ENCODE measurements around the gene ATG10. TPM values are rescaled to one million over a fixed set of nuclear protein-coding genes. Genes with fewer than 3 reads are reported as not detected.

ATG10 gene
- total RNA-seq (10 to 100 TPM; 10.7 to 11.8 TPM), polyA plus RNA-seq (ENCODE audit: insufficient read length in 2 of 2) (1 to 10 TPM; 6.8 to 7.9 TPM)
- long read RNA-seq, donor 1, partial matches to known transcripts = 3,445 of 3,580 reads
- long read RNA-seq, donor 1, other reads (novel, unspliced or antisense) = 132 of 3,580 reads
- long read RNA-seq, donor 2, partial matches to known transcripts = 1,820 of 1,908 reads
- long read RNA-seq, donor 2, other reads (novel, unspliced or antisense) = 88 of 1,908 reads
- long read RNA-seq, donor 3, partial matches to known transcripts = 1,312 of 2,174 reads
- long read RNA-seq, donor 3, other reads (novel, unspliced or antisense) = 860 of 2,174 reads
- long read RNA-seq, donor 4, transcript ATG10-201 (8 exons, 3,033 nt) = major isoform, 5 of 19,071 reads
- long read RNA-seq, donor 4, partial matches to known transcripts = 18,200 of 19,071 reads
- long read RNA-seq, donor 4, other reads (novel, unspliced or antisense) = 866 of 19,071 reads

GRCh38 chr5:81971712-81972491 lies at the start of gene ATG10:
Gene ATG10 (plus strand): TSS chr5:81972023. CDS start chr5:81987571, 15,548 bp downstream.
- Histone ChIP-seq H3K9me3 (ENCODE audit: control insufficient read depth, insufficient read depth, low read length) (no peaks in the 10 kb centered on the region), H3K36me3 (ENCODE audit: control insufficient read depth, insufficient read depth, low read length) (no peaks in the 10 kb centered on the region), H3K27ac (ENCODE audit: low read depth, low read length) (peak within 1 kb of the TSS; percentile 98), H3K4me1 (ENCODE audit: control insufficient read depth, insufficient read depth, low read length) (peaks cover 6% of the 10 kb centered on the region), H3K27me3 (ENCODE audit: control insufficient read depth, insufficient read depth, low read length) (no peaks in the 10 kb centered on the region), H3K4me3 (ENCODE audit: low read depth, low read length) (peak within 1 kb of the TSS; percentile 87)
- peak; percentile 84 to 98 (median 90) for DNase-seq (ENCODE audit: low read depth in 4 of 6, low spot score in 6 of 6)
- WGBS (ENCODE audit: insufficient coverage) = under 1% methylated on average over 65 of the region's 77 CpGs

- peaks cover 3% of the 10 kb centered on the region for H3K4me1 ChIP-seq (ENCODE audit: control insufficient read depth, insufficient read depth, low read length)
- H3K27me3 ChIP-seq (ENCODE audit: control insufficient read depth, insufficient read depth, low read length) = peaks cover 3% of the 10 kb centered on the region
- DNase-seq (ENCODE audit: low read depth in 4 of 6, low spot score in 6 of 6) = peak in 1 of 6 donors; percentile 7
- H3K4me3 ChIP-seq (ENCODE audit: low read depth, low read length) = no peak overlapping the region
- H3K36me3 ChIP-seq (ENCODE audit: control insufficient read depth, insufficient read depth, low read length) = no peaks in the 10 kb centered on the region
- H3K9me3 ChIP-seq (ENCODE audit: control insufficient read depth, insufficient read depth, low read length) = peaks cover 2% of the 10 kb centered on the region
- H3K27ac ChIP-seq (ENCODE audit: low read depth, low read length) = no peak overlapping the region
- 100% methylated on average over 3 of the region's 4 CpGs for WGBS (ENCODE audit: insufficient coverage)
Observed at GRCh38 chr5:81922854-81923279, 49.0 kb upstream of the ATG10 start.

- Histone ChIP-seq H3K27ac (ENCODE audit: low read depth, low read length) (no peak overlapping the region), H3K4me1 (ENCODE audit: control insufficient read depth, insufficient read depth, low read length) (peaks cover 3% of the 10 kb centered on the region), H3K4me3 (ENCODE audit: low read depth, low read length) (no peak overlapping the region), H3K9me3 (ENCODE audit: control insufficient read depth, insufficient read depth, low read length) (peaks cover 2% of the 10 kb centered on the region), H3K36me3 (ENCODE audit: control insufficient read depth, insufficient read depth, low read length) (no peaks in the 10 kb centered on the region), H3K27me3 (ENCODE audit: control insufficient read depth, insufficient read depth, low read length) (peaks cover 3% of the 10 kb centered on the region)
- 40% methylated on average over 4 of the region's 4 CpGs for WGBS (ENCODE audit: insufficient coverage)
- peak; percentile 17 to 91 (median 27) for DNase-seq (ENCODE audit: low read depth in 4 of 6, low spot score in 6 of 6)
Observed at GRCh38 chr5:81924442-81924841, 47.4 kb upstream of the ATG10 start.

GRCh38 chr5:81925009-81925408 lies 46.8 kb upstream of the ATG10 start:
- H3K4me3 ChIP-seq (ENCODE audit: low read depth, low read length) = no peak overlapping the region
- peaks cover 2% of the 10 kb centered on the region for H3K9me3 ChIP-seq (ENCODE audit: control insufficient read depth, insufficient read depth, low read length)
- DNase-seq (ENCODE audit: low read depth in 4 of 6, low spot score in 6 of 6) = peak in 1 of 6 donors; percentile 55
- WGBS (ENCODE audit: insufficient coverage) = 84% methylated on average over 3 of the region's 4 CpGs
- H3K27me3 ChIP-seq (ENCODE audit: control insufficient read depth, insufficient read depth, low read length) = peaks cover 3% of the 10 kb centered on the region
- no peak overlapping the region for H3K27ac ChIP-seq (ENCODE audit: low read depth, low read length)
- peaks cover 3% of the 10 kb centered on the region for H3K4me1 ChIP-seq (ENCODE audit: control insufficient read depth, insufficient read depth, low read length)
- H3K36me3 ChIP-seq (ENCODE audit: control insufficient read depth, insufficient read depth, low read length) = no peaks in the 10 kb centered on the region

GRCh38 chr5:81925981-81926380 lies 45.8 kb upstream of the ATG10 start:
- no peaks in the 10 kb centered on the region for H3K9me3 ChIP-seq (ENCODE audit: control insufficient read depth, insufficient read depth, low read length)
- H3K4me1 ChIP-seq (ENCODE audit: control insufficient read depth, insufficient read depth, low read length) = peaks cover 3% of the 10 kb centered on the region
- 48% methylated on average over 3 of the region's 7 CpGs for WGBS (ENCODE audit: insufficient coverage)
- H3K27me3 ChIP-seq (ENCODE audit: control insufficient read depth, insufficient read depth, low read length) = peaks cover 3% of the 10 kb centered on the region
- H3K4me3 ChIP-seq (ENCODE audit: low read depth, low read length) = no peak overlapping the region
- H3K27ac ChIP-seq (ENCODE audit: low read depth, low read length) = no peak overlapping the region
- H3K36me3 ChIP-seq (ENCODE audit: control insufficient read depth, insufficient read depth, low read length) = no peaks in the 10 kb centered on the region
- peak in 1 of 6 donors; percentile 40 for DNase-seq (ENCODE audit: low read depth in 4 of 6, low spot score in 6 of 6)

GRCh38 chr5:81936066-81936465 lies 35.8 kb upstream of the ATG10 start:
- no peak overlapping the region for H3K4me3 ChIP-seq (ENCODE audit: low read depth, low read length)
- no CpG with 5 or more reads among the region's 1 CpG for WGBS (ENCODE audit: insufficient coverage)
- no peaks in the 10 kb centered on the region for H3K9me3 ChIP-seq (ENCODE audit: control insufficient read depth, insufficient read depth, low read length)
- no peaks in the 10 kb centered on the region for H3K36me3 ChIP-seq (ENCODE audit: control insufficient read depth, insufficient read depth, low read length)
- no peak for DNase-seq (ENCODE audit: low read depth in 4 of 6, low spot score in 6 of 6)
- H3K4me1 ChIP-seq (ENCODE audit: control insufficient read depth, insufficient read depth, low read length) = no peaks in the 10 kb centered on the region
- H3K27ac ChIP-seq (ENCODE audit: low read depth, low read length) = no peak overlapping the region
- H3K27me3 ChIP-seq (ENCODE audit: control insufficient read depth, insufficient read depth, low read length) = no peaks in the 10 kb centered on the region

- no peak overlapping the region for H3K27ac ChIP-seq (ENCODE audit: low read depth, low read length)
- no peaks in the 10 kb centered on the region for H3K27me3 ChIP-seq (ENCODE audit: control insufficient read depth, insufficient read depth, low read length)
- H3K9me3 ChIP-seq (ENCODE audit: control insufficient read depth, insufficient read depth, low read length) = no peaks in the 10 kb centered on the region
- no peak for DNase-seq (ENCODE audit: low read depth in 4 of 6, low spot score in 6 of 6)
- no peaks in the 10 kb centered on the region for H3K36me3 ChIP-seq (ENCODE audit: control insufficient read depth, insufficient read depth, low read length)
- H3K4me3 ChIP-seq (ENCODE audit: low read depth, low read length) = no peak overlapping the region
- H3K4me1 ChIP-seq (ENCODE audit: control insufficient read depth, insufficient read depth, low read length) = no peaks in the 10 kb centered on the region
Observed at GRCh38 chr5:81936750-81937149, 35.1 kb upstream of the ATG10 start.

GRCh38 chr5:81942746-81943145 lies 29.1 kb upstream of the ATG10 start:
- Histone ChIP-seq H3K9me3 (ENCODE audit: control insufficient read depth, insufficient read depth, low read length) (no peaks in the 10 kb centered on the region), H3K4me1 (ENCODE audit: control insufficient read depth, insufficient read depth, low read length) (no peaks in the 10 kb centered on the region), H3K36me3 (ENCODE audit: control insufficient read depth, insufficient read depth, low read length) (no peaks in the 10 kb centered on the region), H3K4me3 (ENCODE audit: low read depth, low read length) (no peak overlapping the region), H3K27ac (ENCODE audit: low read depth, low read length) (no peak overlapping the region), H3K27me3 (ENCODE audit: control insufficient read depth, insufficient read depth, low read length) (no peaks in the 10 kb centered on the region)
- no peak for DNase-seq (ENCODE audit: low read depth in 4 of 6, low spot score in 6 of 6)
- WGBS (ENCODE audit: insufficient coverage) = no CpG with 5 or more reads among the region's 1 CpG

GRCh38 chr5:81948349-81948748 lies 23.5 kb upstream of the ATG10 start:
- Histone ChIP-seq H3K27ac (ENCODE audit: low read depth, low read length) (no peak overlapping the region), H3K9me3 (ENCODE audit: control insufficient read depth, insufficient read depth, low read length) (no peaks in the 10 kb centered on the region), H3K36me3 (ENCODE audit: control insufficient read depth, insufficient read depth, low read length) (no peaks in the 10 kb centered on the region), H3K4me3 (ENCODE audit: low read depth, low read length) (no peak overlapping the region), H3K27me3 (ENCODE audit: control insufficient read depth, insufficient read depth, low read length) (no peaks in the 10 kb centered on the region), H3K4me1 (ENCODE audit: control insufficient read depth, insufficient read depth, low read length) (no peaks in the 10 kb centered on the region)
- WGBS (ENCODE audit: insufficient coverage) = 46% methylated on average over 3 of the region's 3 CpGs
- DNase-seq (ENCODE audit: low read depth in 4 of 6, low spot score in 6 of 6) = peak in 1 of 6 donors; percentile 21

All from spinal cord (tissue), 10 donors.